NCI-H1105 (cell line): ENCODE results near the gene SRC.

ENCODE experiments used
- DNase-seq: peaks from one replicate; lab custom pipeline; 2025; lab: John Stamatoyannopoulos, UW

SRC gene

GRCh38 chr20:37426978-37427377 is 81.0 kb downstream of the SRC start:
- DNase-seq: no peak

GRCh38 chr20:37430044-37430443 is 84.1 kb downstream of the SRC start:
- DNase-seq: no peak

GRCh38 chr20:37430778-37431460 is 85.0 kb downstream of the SRC start:
- no peak for DNase-seq

- DNase-seq: no peak
Measured at GRCh38 chr20:37431786-37432185, 85.8 kb downstream of the SRC start.

- no peak for DNase-seq
Measured at GRCh38 chr20:37432606-37433005, 86.7 kb downstream of the SRC start.

- DNase-seq: no peak
Measured at GRCh38 chr20:37435607-37436006, 89.7 kb downstream of the SRC start.

GRCh38 chr20:37436527-37437186 is 90.7 kb downstream of the SRC start:
- DNase-seq: no peak

- no peak for DNase-seq
Measured at GRCh38 chr20:37437676-37438075, 91.7 kb downstream of the SRC start.

GRCh38 chr20:37438464-37439222 is 92.7 kb downstream of the SRC start:
- no peak for DNase-seq

- DNase-seq: no peak
Measured at GRCh38 chr20:37439223-37439933, 93.4 kb downstream of the SRC start.

GRCh38 chr20:37441023-37441422 is 95.1 kb downstream of the SRC start:
- DNase-seq: no peak

GRCh38 chr20:37442547-37442946 is 96.6 kb downstream of the SRC start:
- DNase-seq: no peak

- DNase-seq: no peak
Measured at GRCh38 chr20:37442986-37443385, 97.0 kb downstream of the SRC start.

GRCh38 chr20:37443596-37443995 is 97.7 kb downstream of the SRC start:
- no peak for DNase-seq

GRCh38 chr20:37445041-37445440 is 99.1 kb downstream of the SRC start:
- no peak for DNase-seq

GRCh38 chr20:37446286-37447032 is 100.5 kb downstream of the SRC start:
- no peak for DNase-seq

GRCh38 chr20:37447688-37448087 is 101.7 kb downstream of the SRC start:
- DNase-seq: no peak

- DNase-seq: no peak
Measured at GRCh38 chr20:37449276-37449675, 103.3 kb downstream of the SRC start.

- DNase-seq: no peak
Measured at GRCh38 chr20:37450344-37450743, 104.4 kb downstream of the SRC start.

- DNase-seq: no peak
Measured at GRCh38 chr20:37451616-37452015, 105.7 kb downstream of the SRC start.

- DNase-seq: no peak
Measured at GRCh38 chr20:37452236-37452635, 106.3 kb downstream of the SRC start.

GRCh38 chr20:37453288-37453687 is 107.3 kb downstream of the SRC start:
- DNase-seq: no peak
